ENCODE results near the gene PARP11. TPM values are rescaled to one million over a fixed set of nuclear protein-coding genes. Genes with fewer than 3 reads are reported as not detected.

Gene PARP11
- total RNA-seq, 4 donors from 2014 or later = 4.3 to 10.7 (median 5.7) TPM

- Histone ChIP-seq H3K27me3 (no peaks in the 10 kb centered on the region), H3K4me3 (no peak overlapping the region), H3K36me3 (peaks cover 0 to 4% (median 0%) of the 10 kb centered on the region in 3 donors), H3K4me1 (peaks cover 0 to 7% (median 1%) of the 10 kb centered on the region in 4 donors), H3K9me3 (peaks cover 0 to 8% (median 0%) of the 10 kb centered on the region in 4 donors), H3K27ac (no peak overlapping the region)
- no peak for TF ChIP-seq EP300 (IDR thresholded peaks at IDR 0.05)
- no peak for TF ChIP-seq POLR2A (IDR thresholded peaks at IDR 0.05)
- no peak for TF ChIP-seq CTCF (IDR thresholded peaks at IDR 0.05)
- no peak for DNase-seq (ENCODE audit: low spot score in 2 of 2)
- WGBS, 2 donors = 51 to 55% methylated on average over 3 of the region's 3 CpGs
These were observed 40.5 kb downstream of the PARP11 start for GRCh38 chr12:3832738-3833137.

GRCh38 chr12:3828888-3829287 is 44.3 kb downstream of the PARP11 start:
- DNase-seq (ENCODE audit: low spot score in 2 of 2) = no peak
- WGBS, 2 donors = 93 to 97% methylated on average over 3 of the region's 3 CpGs
- H3K4me3 ChIP-seq = no peak overlapping the region
- H3K4me1 ChIP-seq = peaks cover 0 to 4% (median 1%) of the 10 kb centered on the region in 4 donors
- no peak overlapping the region for H3K27ac ChIP-seq
- H3K9me3 ChIP-seq = no peaks in the 10 kb centered on the region
- peaks cover 0 to 33% (median 0%) of the 10 kb centered on the region in 3 donors for H3K36me3 ChIP-seq
- TF ChIP-seq CTCF (IDR thresholded peaks at IDR 0.05) = no peak
- TF ChIP-seq EP300 (IDR thresholded peaks at IDR 0.05) = no peak
- no peaks in the 10 kb centered on the region for H3K27me3 ChIP-seq

- TF ChIP-seq CTCF (IDR thresholded peaks at IDR 0.05) = no peak
- TF ChIP-seq EP300 (IDR thresholded peaks at IDR 0.05) = no peak
- TF ChIP-seq POLR2A (IDR thresholded peaks at IDR 0.05) = no peak
- Histone ChIP-seq H3K27me3 (no peaks in the 10 kb centered on the region), H3K4me1 (no peaks in the 10 kb centered on the region), H3K4me3 (no peak overlapping the region), H3K27ac (no peak overlapping the region), H3K36me3 (peaks cover 0 to 41% (median 0%) of the 10 kb centered on the region in 3 donors), H3K9me3 (no peaks in the 10 kb centered on the region)
- DNase-seq (ENCODE audit: low spot score in 2 of 2) = no peak
- WGBS, 2 donors = 74 to 80% methylated on average over 3 of the region's 3 CpGs
These were observed 45.7 kb downstream of the PARP11 start for GRCh38 chr12:3827301-3828000.

- 81 to 85% methylated on average over 1 of the region's 1 CpG for WGBS, 2 donors
- H3K36me3 ChIP-seq = peaks cover 0 to 76% (median 5%) of the 10 kb centered on the region in 3 donors
- TF ChIP-seq POLR2A (IDR thresholded peaks at IDR 0.05) = no peak
- TF ChIP-seq CTCF (IDR thresholded peaks at IDR 0.05) = no peak
- no peak for TF ChIP-seq EP300 (IDR thresholded peaks at IDR 0.05)
- no peaks in the 10 kb centered on the region for H3K27me3 ChIP-seq
- no peak for DNase-seq (ENCODE audit: low spot score in 2 of 2)
- no peaks in the 10 kb centered on the region for H3K9me3 ChIP-seq
- no peak overlapping the region for H3K4me3 ChIP-seq
- no peak overlapping the region for H3K27ac ChIP-seq
- H3K4me1 ChIP-seq = no peaks in the 10 kb centered on the region
These were observed 51.8 kb downstream of the PARP11 start for GRCh38 chr12:3821441-3821840.

- peaks cover 0 to 71% (median 5%) of the 10 kb centered on the region in 3 donors for H3K36me3 ChIP-seq
- H3K9me3 ChIP-seq = no peaks in the 10 kb centered on the region
- H3K27me3 ChIP-seq = no peaks in the 10 kb centered on the region
- H3K27ac ChIP-seq = no peak overlapping the region
- H3K4me1 ChIP-seq = no peaks in the 10 kb centered on the region
- H3K4me3 ChIP-seq = no peak overlapping the region
- TF ChIP-seq EP300 (IDR thresholded peaks at IDR 0.05) (no peak), POLR2A (IDR thresholded peaks at IDR 0.05) (no peak), CTCF (IDR thresholded peaks at IDR 0.05) (no peak)
- 88 to 93% methylated on average over 3 of the region's 3 CpGs for WGBS, 2 donors
- no peak for DNase-seq (ENCODE audit: low spot score in 2 of 2)
These were observed 53.1 kb downstream of the PARP11 start for GRCh38 chr12:3820122-3820521.
